ENCODE results near the gene PCDH10. TPM values are rescaled to one million over a fixed set of nuclear protein-coding genes. Genes with fewer than 3 reads are reported as not detected.

The PCDH10 gene
- total RNA-seq, 4 donors from 2014 or later: 0.13 to 1.5 (median 0.50) TPM

DNA sequence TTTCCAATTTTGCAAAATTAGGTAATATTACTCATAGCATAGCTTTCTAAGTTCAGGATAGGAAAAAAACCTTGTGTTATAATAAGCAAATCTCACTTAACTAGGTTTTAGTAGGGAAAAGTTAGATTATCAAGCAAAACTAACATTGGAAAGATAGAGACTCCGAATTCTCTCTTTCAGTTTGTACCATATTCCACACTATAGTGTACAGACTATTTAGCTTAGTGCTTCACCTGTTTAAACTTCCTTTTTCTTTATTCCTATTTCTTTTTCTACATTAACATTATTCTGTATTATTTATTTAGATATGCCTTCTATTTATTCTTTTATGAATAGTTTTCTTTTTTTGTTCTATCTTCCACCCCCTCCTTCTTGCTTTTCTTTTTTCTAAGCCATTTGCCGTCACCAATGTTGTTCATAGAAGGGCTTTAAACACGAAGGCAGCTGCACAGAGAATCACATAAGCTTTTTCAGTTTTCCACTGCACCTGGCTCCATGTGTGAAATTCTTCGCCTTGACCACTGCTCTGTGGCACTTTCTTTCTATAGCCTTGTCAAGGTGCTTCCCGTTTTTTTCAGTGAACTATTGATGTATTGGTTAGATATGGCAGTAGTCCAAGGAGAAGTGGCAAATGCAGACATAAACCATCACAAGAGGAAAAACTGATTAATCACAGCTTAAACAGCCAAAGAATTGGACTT lies 8.5 kb downstream of the PCDH10 start:
- Histone ChIP-seq H3K27me3 (peaks cover under 1% of the 10 kb centered on the region), H3K27ac (no peak overlapping the region), H3K4me1 (peaks cover under 1 to 3% of the 10 kb centered on the region in 2 donors), H3K9me3 (no peaks in the 10 kb centered on the region), H3K36me3 (no peaks in the 10 kb centered on the region), H3K4me3 (replicated peaks in 1 of 3) (no peak overlapping the region)
- intact Hi-C loops (cut with DNase I): no loop called here
- WGBS, 2 donors: 68 to 77% methylated on average over 5 of the region's 5 CpGs
- TF ChIP-seq CTCF (IDR thresholded peaks at IDR 0.05) (no peak), POLR2A (IDR thresholded peaks at IDR 0.05) (no peak)
- DNase-seq: no peak

- no peak overlapping the region for H3K4me3 ChIP-seq (replicated peaks in 1 of 3)
- H3K9me3 ChIP-seq: no peaks in the 10 kb centered on the region
- intact Hi-C loops (cut with DNase I): no loop called here
- no peaks in the 10 kb centered on the region for H3K4me1 ChIP-seq
- no peak for DNase-seq
- H3K27me3 ChIP-seq: no peaks in the 10 kb centered on the region
- H3K36me3 ChIP-seq: no peaks in the 10 kb centered on the region
- no peak for TF ChIP-seq CTCF (IDR thresholded peaks at IDR 0.05)
- no peak for TF ChIP-seq POLR2A (IDR thresholded peaks at IDR 0.05)
- H3K27ac ChIP-seq: no peak overlapping the region
- 71% methylated on average over 3 of the region's 3 CpGs for WGBS, 2 donors
Observed at GRCh38 chr4:133160853-133161252, 11.8 kb downstream of the PCDH10 start.

GRCh38 chr4:133161570-133162295 lies 12.6 kb downstream of the PCDH10 start:
- H3K27ac ChIP-seq: no peak overlapping the region
- DNase-seq: no peak
- WGBS, 2 donors: 93 to 94% methylated on average over 2 of the region's 2 CpGs
- no peak for TF ChIP-seq POLR2A (IDR thresholded peaks at IDR 0.05)
- no peak for TF ChIP-seq CTCF (IDR thresholded peaks at IDR 0.05)
- H3K27me3 ChIP-seq: no peaks in the 10 kb centered on the region
- intact Hi-C loops (cut with DNase I): no loop called here
- H3K4me3 ChIP-seq (replicated peaks in 1 of 3): no peak overlapping the region
- H3K4me1 ChIP-seq: no peaks in the 10 kb centered on the region
- no peaks in the 10 kb centered on the region for H3K9me3 ChIP-seq
- no peaks in the 10 kb centered on the region for H3K36me3 ChIP-seq

DNA sequence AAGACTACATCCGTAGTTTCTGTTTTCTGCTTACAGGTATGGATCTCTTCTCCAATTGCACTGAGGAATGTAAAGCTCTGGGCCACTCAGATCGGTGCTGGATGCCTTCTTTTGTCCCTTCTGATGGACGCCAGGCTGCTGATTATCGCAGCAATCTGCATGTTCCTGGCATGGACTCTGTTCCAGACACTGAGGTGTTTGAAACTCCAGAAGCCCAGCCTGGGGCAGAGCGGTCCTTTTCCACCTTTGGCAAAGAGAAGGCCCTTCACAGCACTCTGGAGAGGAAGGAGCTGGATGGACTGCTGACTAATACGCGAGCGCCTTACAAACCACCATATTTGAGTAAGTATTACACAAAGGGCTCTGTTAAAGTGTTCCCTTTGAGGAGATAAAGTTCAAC lies 13.8 kb downstream of the PCDH10 start:
- DNase-seq: no peak
- no peak overlapping the region for H3K4me3 ChIP-seq (replicated peaks in 1 of 3)
- H3K27me3 ChIP-seq: no peaks in the 10 kb centered on the region
- 87 to 90% methylated on average over 8 of the region's 8 CpGs for WGBS, 2 donors
- H3K36me3 ChIP-seq: no peaks in the 10 kb centered on the region
- intact Hi-C loops (cut with DNase I): no loop called here
- TF ChIP-seq POLR2A (IDR thresholded peaks at IDR 0.05): no peak
- TF ChIP-seq CTCF (IDR thresholded peaks at IDR 0.05): no peak
- no peaks in the 10 kb centered on the region for H3K4me1 ChIP-seq
- H3K27ac ChIP-seq: no peak overlapping the region
- no peaks in the 10 kb centered on the region for H3K9me3 ChIP-seq

GRCh38 chr4:133178956-133179355 lies 29.9 kb downstream of the PCDH10 start:
- 84 to 86% methylated on average over 2 of the region's 2 CpGs for WGBS, 2 donors
- DNase-seq: no peak
- no peak for TF ChIP-seq POLR2A (IDR thresholded peaks at IDR 0.05)
- TF ChIP-seq CTCF (IDR thresholded peaks at IDR 0.05): no peak
- Histone ChIP-seq H3K9me3 (no peaks in the 10 kb centered on the region), H3K36me3 (no peaks in the 10 kb centered on the region), H3K27ac (no peak overlapping the region), H3K4me1 (no peaks in the 10 kb centered on the region), H3K27me3 (no peaks in the 10 kb centered on the region), H3K4me3 (replicated peaks in 1 of 3) (no peak overlapping the region)
- intact Hi-C loops (cut with DNase I): no loop called here

All from thyroid gland (tissue), 4 donors.